Ishikawa (cell line): ENCODE data around the gene NDUFA13.

ENCODE experiments used
- CEBPB ChIP-seq: IDR thresholded peaks from 2 replicates; pipeline ENCODE4 v1.6.1; 2012
- CREB1 ChIP-seq: IDR thresholded peaks from 2 replicates; pipeline ENCODE4 v1.6.1; 2012; ENCODE audit warnings: low read depth
- EGR1 ChIP-seq: IDR thresholded peaks from 2 replicates; pipeline ENCODE4 v1.6.1; 2012
- EP300 ChIP-seq: IDR thresholded peaks from 2 replicates; pipeline ENCODE4 v1.6.1; 2012; ENCODE audit warnings: borderline replicate concordance
- FOXM1 ChIP-seq: IDR thresholded peaks from 2 replicates; pipeline ENCODE4 v1.6.1; 2012; ENCODE audit warnings: low read depth, borderline replicate concordance
- MAX ChIP-seq: IDR thresholded peaks from 2 replicates; pipeline ENCODE4 v1.6.1; 2012
- NFIC ChIP-seq: IDR thresholded peaks from 2 replicates; pipeline ENCODE4 v1.6.1; 2012
- RAD21 ChIP-seq: IDR thresholded peaks from 2 replicates; pipeline ENCODE4 v1.6.1; 2012; ENCODE audit warnings: low read depth
- TAF1 ChIP-seq: IDR thresholded peaks from 2 replicates; pipeline ENCODE4 v1.6.1; 2012; ENCODE audit warnings: low read depth, mild to moderate bottlenecking
- TCF12 ChIP-seq: IDR thresholded peaks from 2 replicates; pipeline ENCODE4 v1.6.1; 2012; ENCODE audit warnings: low read depth
- TEAD4 ChIP-seq: IDR thresholded peaks from 2 replicates; pipeline ENCODE4 v1.6.1; 2012
- USF1 ChIP-seq: IDR thresholded peaks from 2 replicates; pipeline ENCODE4 v1.6.1; 2012
- YY1 ChIP-seq: IDR thresholded peaks from 2 replicates; pipeline ENCODE4 v1.6.1; 2012; ENCODE audit warnings: low read depth
- ZBTB7A ChIP-seq: IDR thresholded peaks from 2 replicates; pipeline ENCODE4 v1.6.1; 2012; ENCODE audit warnings: low read depth
- TF ChIP-seq, protein P1 (sequence below): IDR thresholded peaks from 2 replicates; pipeline ENCODE4 v1.6.1; 2012; ENCODE audit warnings: low read depth, mild to moderate bottlenecking

NDUFA13 gene

DNA sequence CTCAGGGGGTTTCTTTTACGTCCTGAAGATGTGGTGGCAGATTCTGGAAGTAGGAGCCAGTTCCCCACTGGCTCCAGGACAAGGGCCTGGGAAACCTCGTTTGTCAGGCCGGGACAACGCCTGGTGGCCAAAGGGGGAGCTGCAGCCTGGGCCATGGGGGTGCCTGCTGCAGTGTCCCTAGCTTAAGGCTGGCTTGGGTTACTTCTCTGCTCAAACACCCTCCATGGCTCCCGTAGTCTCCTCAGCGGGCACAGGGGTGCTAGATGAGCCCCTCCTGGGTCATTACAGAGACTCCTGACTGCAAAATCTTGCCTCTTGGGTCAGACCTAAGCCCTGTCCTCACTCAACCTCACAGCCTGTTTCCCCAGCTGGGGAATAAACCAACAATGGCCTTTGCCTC, 36.8 kb downstream of the NDUFA13 start:
- TF ChIP-seq TEAD4 (no peak), EGR1 (no peak), RAD21 (peak; percentile 44), TAF1 (no peak)

DNA sequence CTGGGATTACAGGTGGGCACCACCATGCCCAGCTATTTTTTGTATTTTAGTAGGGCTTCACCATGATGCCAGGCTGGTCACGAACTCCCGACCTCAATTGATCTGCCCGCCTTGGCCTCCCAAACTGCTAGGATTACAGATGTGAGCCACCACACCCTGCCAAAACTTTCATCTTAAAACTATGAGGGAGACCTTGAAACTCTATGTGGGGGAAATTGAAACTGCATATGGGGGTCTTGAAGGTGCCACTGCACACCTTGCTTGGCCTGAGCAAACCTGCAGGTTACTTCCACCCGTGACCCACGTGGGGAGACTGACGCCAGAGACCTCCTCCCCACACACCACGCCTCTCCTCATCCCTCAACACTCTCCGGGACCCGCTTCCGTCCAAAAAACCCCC, 37.6 kb downstream of the NDUFA13 start:
- no peak for TF ChIP-seq CREB1
- no peak for TF ChIP-seq TAF1
- no peak for TF ChIP-seq ZBTB7A
- no peak for TF ChIP-seq FOXM1

DNA sequence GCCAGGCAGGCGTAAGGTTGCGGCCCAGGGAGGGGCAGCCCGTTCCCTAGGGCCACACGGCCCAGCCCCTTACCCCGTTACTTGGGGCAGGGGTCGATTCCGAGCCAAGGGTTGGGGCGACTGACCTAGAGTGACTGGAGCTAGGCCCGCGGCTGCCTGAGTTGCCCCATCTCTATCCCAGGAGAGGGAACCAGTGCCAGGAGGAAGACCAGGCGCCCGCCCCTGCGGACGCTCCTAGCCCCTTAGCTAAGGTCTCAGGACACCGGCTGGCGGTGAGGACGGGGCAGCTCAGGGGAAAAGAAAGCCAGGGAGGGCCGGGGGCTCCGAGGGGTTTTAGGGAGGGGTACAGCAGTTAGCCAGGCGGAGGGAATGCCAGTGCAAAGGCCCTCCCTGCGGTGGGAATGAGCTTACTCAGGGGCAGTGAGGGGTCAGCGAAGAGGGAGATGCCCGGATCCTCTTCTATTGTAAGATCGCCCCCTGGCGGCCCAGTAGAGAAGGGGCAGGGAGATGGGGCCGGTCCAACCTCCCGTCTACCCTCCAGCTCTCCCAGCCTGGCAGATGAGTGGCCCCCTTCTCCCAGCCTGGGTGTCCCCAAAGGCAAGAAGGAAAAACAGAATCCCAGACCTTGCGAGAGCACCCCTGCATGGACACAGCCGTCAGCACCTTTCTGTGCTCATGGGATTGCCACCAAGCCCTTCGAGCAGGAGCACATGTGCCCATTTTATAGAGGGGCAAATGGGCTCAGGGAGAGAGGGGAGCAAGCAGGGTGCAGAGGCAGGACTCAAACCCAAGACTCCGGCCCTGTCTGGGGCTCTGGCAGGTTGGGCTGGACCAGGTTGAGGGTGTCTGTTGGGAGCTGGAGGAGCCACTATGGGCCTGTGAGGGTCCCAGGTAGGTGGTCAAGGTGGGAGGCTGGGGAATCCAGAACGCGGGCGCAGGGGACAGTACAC, 38.3 kb downstream of the NDUFA13 start:
- TF ChIP-seq NFIC (no peak), TCF12 (no peak), EP300 (no peak), RAD21 (peak; percentile 65), ZBTB7A (no peak), USF1 (no peak), EGR1 (no peak), YY1 (no peak)

- TF ChIP-seq CREB1 (no peak), TAF1 (no peak), FOXM1 (no peak), EP300 (no peak), YY1 (no peak), TEAD4 (no peak), MAX (no peak), TCF12 (no peak), CEBPB (no peak), EGR1 (no peak), ZBTB7A (no peak), USF1 (no peak), RAD21 (no peak), NFIC (no peak)
- TF ChIP-seq, protein P1, sequence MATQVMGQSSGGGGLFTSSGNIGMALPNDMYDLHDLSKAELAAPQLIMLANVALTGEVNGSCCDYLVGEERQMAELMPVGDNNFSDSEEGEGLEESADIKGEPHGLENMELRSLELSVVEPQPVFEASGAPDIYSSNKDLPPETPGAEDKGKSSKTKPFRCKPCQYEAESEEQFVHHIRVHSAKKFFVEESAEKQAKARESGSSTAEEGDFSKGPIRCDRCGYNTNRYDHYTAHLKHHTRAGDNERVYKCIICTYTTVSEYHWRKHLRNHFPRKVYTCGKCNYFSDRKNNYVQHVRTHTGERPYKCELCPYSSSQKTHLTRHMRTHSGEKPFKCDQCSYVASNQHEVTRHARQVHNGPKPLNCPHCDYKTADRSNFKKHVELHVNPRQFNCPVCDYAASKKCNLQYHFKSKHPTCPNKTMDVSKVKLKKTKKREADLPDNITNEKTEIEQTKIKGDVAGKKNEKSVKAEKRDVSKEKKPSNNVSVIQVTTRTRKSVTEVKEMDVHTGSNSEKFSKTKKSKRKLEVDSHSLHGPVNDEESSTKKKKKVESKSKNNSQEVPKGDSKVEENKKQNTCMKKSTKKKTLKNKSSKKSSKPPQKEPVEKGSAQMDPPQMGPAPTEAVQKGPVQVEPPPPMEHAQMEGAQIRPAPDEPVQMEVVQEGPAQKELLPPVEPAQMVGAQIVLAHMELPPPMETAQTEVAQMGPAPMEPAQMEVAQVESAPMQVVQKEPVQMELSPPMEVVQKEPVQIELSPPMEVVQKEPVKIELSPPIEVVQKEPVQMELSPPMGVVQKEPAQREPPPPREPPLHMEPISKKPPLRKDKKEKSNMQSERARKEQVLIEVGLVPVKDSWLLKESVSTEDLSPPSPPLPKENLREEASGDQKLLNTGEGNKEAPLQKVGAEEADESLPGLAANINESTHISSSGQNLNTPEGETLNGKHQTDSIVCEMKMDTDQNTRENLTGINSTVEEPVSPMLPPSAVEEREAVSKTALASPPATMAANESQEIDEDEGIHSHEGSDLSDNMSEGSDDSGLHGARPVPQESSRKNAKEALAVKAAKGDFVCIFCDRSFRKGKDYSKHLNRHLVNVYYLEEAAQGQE = no peak
Observed at GRCh38 chr19:19558055-19558454, 42.0 kb downstream of the NDUFA13 start.

- TF ChIP-seq ZBTB7A = no peak
- no peak for TF ChIP-seq YY1
- no peak for TF ChIP-seq CEBPB
- TF ChIP-seq TCF12 = no peak
- no peak for TF ChIP-seq NFIC
- TF ChIP-seq FOXM1 = no peak
- TF ChIP-seq, protein P1 = no peak
- no peak for TF ChIP-seq MAX
- TF ChIP-seq EP300 = no peak
- TF ChIP-seq RAD21 = no peak
- no peak for TF ChIP-seq USF1
- no peak for TF ChIP-seq CREB1
- TF ChIP-seq TAF1 = no peak
- TF ChIP-seq TEAD4 = no peak
Observed at GRCh38 chr19:19558636-19559035, 42.6 kb downstream of the NDUFA13 start.
